ENCODE results near the gene RGS5. TPM values are rescaled to one million over a fixed set of nuclear protein-coding genes. Genes with fewer than 3 reads are reported as not detected.

Gene RGS5
- total RNA-seq, 1 donor from 2014 or later: 94.0 TPM

DNA sequence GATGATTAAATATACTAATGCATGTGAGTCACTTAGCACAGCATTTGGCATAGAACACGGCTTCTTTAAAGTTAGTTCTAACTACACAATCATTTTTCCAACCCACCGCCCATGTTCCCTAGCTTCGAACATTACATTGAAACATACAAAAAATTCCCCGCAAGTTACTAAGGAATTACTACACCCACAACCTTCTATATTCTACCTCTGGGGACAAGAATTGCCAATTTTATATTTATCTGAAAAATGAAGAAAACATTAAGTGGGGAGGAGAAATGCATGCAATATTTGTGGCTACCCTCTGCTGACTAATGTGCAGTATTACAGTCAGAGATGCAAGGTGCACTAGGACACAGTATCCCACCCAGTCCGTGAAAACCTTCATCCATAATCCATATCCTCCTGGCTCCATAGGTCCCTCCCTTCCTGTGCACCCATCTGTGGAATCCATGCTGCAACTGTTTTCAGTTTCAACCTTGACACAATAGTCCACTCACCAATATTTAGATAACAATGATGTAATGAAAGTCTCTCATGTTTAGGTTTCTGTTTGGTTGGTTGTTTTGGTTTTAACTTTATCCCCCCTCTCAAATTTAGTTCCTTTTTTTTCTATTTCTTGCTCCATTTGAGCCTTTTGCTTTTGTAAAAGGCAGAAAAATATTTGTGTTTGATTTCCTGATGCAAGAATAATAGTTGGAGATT is 31.6 kb downstream of the RGS5 start:
- H3K9me3 ChIP-seq: no peaks in the 10 kb centered on the region
- TF ChIP-seq POLR2A (IDR thresholded peaks at IDR 0.05) (no peak), POLR2AphosphoS5 (IDR thresholded peaks at IDR 0.05; ENCODE audit: insufficient read depth in 1 of 2, low read depth in 1 of 2) (no peak)
- TF ChIP-seq, protein P1, sequence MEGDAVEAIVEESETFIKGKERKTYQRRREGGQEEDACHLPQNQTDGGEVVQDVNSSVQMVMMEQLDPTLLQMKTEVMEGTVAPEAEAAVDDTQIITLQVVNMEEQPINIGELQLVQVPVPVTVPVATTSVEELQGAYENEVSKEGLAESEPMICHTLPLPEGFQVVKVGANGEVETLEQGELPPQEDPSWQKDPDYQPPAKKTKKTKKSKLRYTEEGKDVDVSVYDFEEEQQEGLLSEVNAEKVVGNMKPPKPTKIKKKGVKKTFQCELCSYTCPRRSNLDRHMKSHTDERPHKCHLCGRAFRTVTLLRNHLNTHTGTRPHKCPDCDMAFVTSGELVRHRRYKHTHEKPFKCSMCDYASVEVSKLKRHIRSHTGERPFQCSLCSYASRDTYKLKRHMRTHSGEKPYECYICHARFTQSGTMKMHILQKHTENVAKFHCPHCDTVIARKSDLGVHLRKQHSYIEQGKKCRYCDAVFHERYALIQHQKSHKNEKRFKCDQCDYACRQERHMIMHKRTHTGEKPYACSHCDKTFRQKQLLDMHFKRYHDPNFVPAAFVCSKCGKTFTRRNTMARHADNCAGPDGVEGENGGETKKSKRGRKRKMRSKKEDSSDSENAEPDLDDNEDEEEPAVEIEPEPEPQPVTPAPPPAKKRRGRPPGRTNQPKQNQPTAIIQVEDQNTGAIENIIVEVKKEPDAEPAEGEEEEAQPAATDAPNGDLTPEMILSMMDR (IDR thresholded peaks at IDR 0.05): no peak
- H3K36me3 ChIP-seq: no peaks in the 10 kb centered on the region
- no peak overlapping the region for H3K4me3 ChIP-seq
- no peak overlapping the region for H3K27ac ChIP-seq
- intact Hi-C loops (cut with DNase I): loop anchor here (5.0 to 10.0 kb wide), 2 partner anchors 96 to 294 kb away; no protein-coding TSS in a partner anchor
- no peaks in the 10 kb centered on the region for H3K27me3 ChIP-seq
- no peak for DNase-seq (ENCODE audit: extremely low spot score in 2 of 2)
- peaks cover 16% of the 10 kb centered on the region for H3K4me1 ChIP-seq

DNA sequence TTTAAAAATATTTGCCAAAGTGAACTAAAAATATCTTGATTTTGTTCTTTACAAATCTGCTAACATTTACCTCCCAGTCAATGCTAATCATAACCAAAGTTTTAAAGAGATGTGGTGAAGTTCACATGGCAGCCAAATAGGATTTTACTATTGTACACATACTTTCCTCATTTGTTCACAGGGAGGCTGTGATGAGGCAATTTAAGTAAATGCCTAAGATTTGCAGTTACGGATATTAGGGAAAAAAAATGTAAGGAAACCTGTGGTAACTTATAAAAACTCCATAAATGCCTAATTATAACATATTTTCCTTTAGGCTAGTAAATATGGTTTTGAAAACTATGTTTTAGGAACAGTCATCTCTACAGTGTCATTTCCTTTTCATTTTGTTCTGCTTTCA is 32.4 kb downstream of the RGS5 start:
- no peak overlapping the region for H3K27ac ChIP-seq
- TF ChIP-seq, protein P1 (IDR thresholded peaks at IDR 0.05): no peak
- TF ChIP-seq POLR2A (IDR thresholded peaks at IDR 0.05) (no peak), POLR2AphosphoS5 (IDR thresholded peaks at IDR 0.05; ENCODE audit: insufficient read depth in 1 of 2, low read depth in 1 of 2) (no peak)
- intact Hi-C loops (cut with DNase I): loop anchor here (5.0 to 10.0 kb wide), 2 partner anchors 96 to 293 kb away; no protein-coding TSS in a partner anchor
- H3K4me1 ChIP-seq: peaks cover 15% of the 10 kb centered on the region
- no peaks in the 10 kb centered on the region for H3K9me3 ChIP-seq
- no peaks in the 10 kb centered on the region for H3K36me3 ChIP-seq
- no peaks in the 10 kb centered on the region for H3K27me3 ChIP-seq
- H3K4me3 ChIP-seq: no peak overlapping the region
- no peak for DNase-seq (ENCODE audit: extremely low spot score in 2 of 2)

DNA sequence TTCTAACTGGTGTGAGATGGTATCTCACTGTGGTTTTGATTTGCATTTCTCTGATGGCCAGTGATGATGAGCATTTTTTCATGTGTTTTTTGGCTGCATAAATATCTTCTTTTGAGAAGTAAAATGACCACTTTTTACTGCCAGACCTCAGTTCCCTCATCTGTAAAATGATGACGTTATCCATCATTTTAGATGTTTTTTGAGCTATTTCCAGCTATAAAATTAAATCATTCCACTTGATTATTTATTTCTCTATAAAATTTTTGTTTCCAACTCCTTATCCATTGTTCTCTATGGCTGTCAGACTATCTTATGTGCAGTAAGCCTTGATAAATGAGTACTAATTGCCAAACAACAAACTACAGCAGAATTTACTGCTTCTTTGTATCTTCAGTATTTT is 33.2 kb downstream of the RGS5 start:
- DNase-seq (ENCODE audit: extremely low spot score in 2 of 2): no peak
- TF ChIP-seq POLR2AphosphoS5 (IDR thresholded peaks at IDR 0.05; ENCODE audit: insufficient read depth in 1 of 2, low read depth in 1 of 2): no peak
- TF ChIP-seq, protein P1 (IDR thresholded peaks at IDR 0.05): no peak
- TF ChIP-seq POLR2A (IDR thresholded peaks at IDR 0.05): no peak
- Histone ChIP-seq H3K27me3 (no peaks in the 10 kb centered on the region), H3K9me3 (no peaks in the 10 kb centered on the region), H3K27ac (no peak overlapping the region), H3K4me1 (peaks cover 8% of the 10 kb centered on the region), H3K36me3 (no peaks in the 10 kb centered on the region), H3K4me3 (no peak overlapping the region)
- intact Hi-C loops (cut with DNase I): no loop called here

DNA sequence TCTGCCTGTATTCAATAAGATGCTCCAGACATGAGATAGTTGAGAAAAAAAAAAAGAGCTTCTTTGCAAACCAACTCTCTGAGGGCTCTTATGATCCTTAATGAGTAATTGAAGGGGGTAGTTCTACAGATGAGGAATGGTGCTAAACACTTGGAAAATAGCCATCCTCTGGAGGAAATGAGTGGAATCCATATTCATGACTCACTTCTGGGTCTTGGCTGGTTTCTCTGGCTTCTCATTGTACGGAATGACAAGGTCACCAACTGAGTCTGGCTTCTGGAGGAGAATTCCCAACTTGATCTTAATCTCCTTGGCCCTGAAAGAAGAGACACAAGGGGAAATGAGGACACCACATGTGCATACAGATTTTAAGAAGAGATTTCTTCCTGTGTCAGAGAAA is 34.7 kb downstream of the RGS5 start:
- H3K27ac ChIP-seq: no peak overlapping the region
- no peaks in the 10 kb centered on the region for H3K9me3 ChIP-seq

More for the DNA sequence above, 34.7 kb downstream of the RGS5 start:
- no peak overlapping the region for H3K4me3 ChIP-seq
- DNase-seq (ENCODE audit: extremely low spot score in 2 of 2): no peak
- intact Hi-C loops (cut with DNase I): no loop called here
- TF ChIP-seq POLR2AphosphoS5 (IDR thresholded peaks at IDR 0.05; ENCODE audit: insufficient read depth in 1 of 2, low read depth in 1 of 2) (no peak), POLR2A (IDR thresholded peaks at IDR 0.05) (no peak)
- TF ChIP-seq, protein P1 (IDR thresholded peaks at IDR 0.05): no peak
- H3K4me1 ChIP-seq: peaks cover 6% of the 10 kb centered on the region
- H3K27me3 ChIP-seq: no peaks in the 10 kb centered on the region
- no peaks in the 10 kb centered on the region for H3K36me3 ChIP-seq
